ENCODE results near the gene MACROD2.

The MACROD2 gene

GRCh38 chr20:15637950-15638754, 1642.8 kb downstream of the MACROD2 start:
- Histone ChIP-seq H3K36me3 (ENCODE audit: control insufficient read depth in 2 of 2, insufficient read depth in 1 of 2, low read length in 2 of 2) (no peaks in the 10 kb centered on the region), H3K4me1 (ENCODE audit: control insufficient read depth, insufficient read depth, low read length) (no peaks in the 10 kb centered on the region), H3K4me3 (ENCODE audit: low read depth, low read length) (no peak overlapping the region), H3K9me3 (ENCODE audit: control insufficient read depth, insufficient read depth, low read depth, low read length) (no peaks in the 10 kb centered on the region), H3K27ac (ENCODE audit: extremely low read depth, low read depth, low read length) (no peak overlapping the region)
- ChIA-PET CTCF (interaction anchor here (0.7 kb wide), 1 partner anchor 680 kb away, joined by 3 read pairs; no protein-coding TSS in a partner anchor), POLR2A (no interaction called here)
- TF ChIP-seq ZNF19 (tag by site-specific recombination; IDR thresholded peaks at IDR 0.05; ENCODE audit: low read depth) (no peak), ZNF37A (tag by site-specific recombination; IDR thresholded peaks at IDR 0.05) (no peak), ZNF600 (tag by site-specific recombination; IDR thresholded peaks at IDR 0.05) (no peak), ZNF311 (tag by site-specific recombination; IDR thresholded peaks at IDR 0.05; ENCODE audit: borderline replicate concordance) (no peak), HOXC10 (CRISPR knock-in tag; IDR thresholded peaks at IDR 0.05) (no peak), ZNF677 (tag by site-specific recombination; IDR thresholded peaks at IDR 0.05) (no peak), ZNF610 (tag by site-specific recombination; IDR thresholded peaks at IDR 0.05; ENCODE audit: borderline replicate concordance) (no peak), ZNF184 (tag by site-specific recombination; IDR thresholded peaks at IDR 0.05) (no peak), ZNF274 (IDR thresholded peaks at IDR 0.05; ENCODE audit: low read length) (no peak), ZNF274 (tag by site-specific recombination; IDR thresholded peaks at IDR 0.05; ENCODE audit: borderline replicate concordance) (no peak), ZNF174 (tag by site-specific recombination; IDR thresholded peaks at IDR 0.05) (no peak), ZNF768 (tag by site-specific recombination; IDR thresholded peaks at IDR 0.05) (no peak), ZNF239 (tag by site-specific recombination; IDR thresholded peaks at IDR 0.05) (no peak), ZNF391 (tag by site-specific recombination; IDR thresholded peaks at IDR 0.05; ENCODE audit: borderline replicate concordance, low read depth) (no peak), HOXD13 (CRISPR knock-in tag; IDR thresholded peaks at IDR 0.05; ENCODE audit: borderline replicate concordance) (no peak), ZNF140 (tag by site-specific recombination; IDR thresholded peaks at IDR 0.05) (no peak)
- TF ChIP-seq, protein P1, sequence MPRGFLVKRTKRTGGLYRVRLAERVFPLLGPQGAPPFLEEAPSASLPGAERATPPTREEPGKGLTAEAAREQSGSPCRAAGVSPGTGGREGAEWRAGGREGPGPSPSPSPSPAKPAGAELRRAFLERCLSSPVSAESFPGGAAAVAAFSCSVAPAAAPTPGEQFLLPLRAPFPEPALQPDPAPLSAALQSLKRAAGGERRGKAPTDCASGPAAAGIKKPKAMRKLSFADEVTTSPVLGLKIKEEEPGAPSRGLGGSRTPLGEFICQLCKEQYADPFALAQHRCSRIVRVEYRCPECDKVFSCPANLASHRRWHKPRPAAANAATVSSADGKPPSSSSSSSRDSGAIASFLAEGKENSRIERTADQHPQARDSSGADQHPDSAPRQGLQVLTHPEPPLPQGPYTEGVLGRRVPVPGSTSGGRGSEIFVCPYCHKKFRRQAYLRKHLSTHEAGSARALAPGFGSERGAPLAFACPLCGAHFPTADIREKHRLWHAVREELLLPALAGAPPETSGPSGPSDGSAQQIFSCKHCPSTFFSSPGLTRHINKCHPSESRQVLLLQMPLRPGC (tag by site-specific recombination; IDR thresholded peaks at IDR 0.05) = no peak
- TF ChIP-seq, protein P2, sequence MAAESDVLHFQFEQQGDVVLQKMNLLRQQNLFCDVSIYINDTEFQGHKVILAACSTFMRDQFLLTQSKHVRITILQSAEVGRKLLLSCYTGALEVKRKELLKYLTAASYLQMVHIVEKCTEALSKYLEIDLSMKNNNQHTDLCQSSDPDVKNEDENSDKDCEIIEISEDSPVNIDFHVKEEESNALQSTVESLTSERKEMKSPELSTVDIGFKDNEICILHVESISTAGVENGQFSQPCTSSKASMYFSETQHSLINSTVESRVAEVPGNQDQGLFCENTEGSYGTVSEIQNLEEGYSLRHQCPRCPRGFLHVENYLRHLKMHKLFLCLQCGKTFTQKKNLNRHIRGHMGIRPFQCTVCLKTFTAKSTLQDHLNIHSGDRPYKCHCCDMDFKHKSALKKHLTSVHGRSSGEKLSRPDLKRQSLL (tag by site-specific recombination; IDR thresholded peaks at IDR 0.05) = no peak

DNA sequence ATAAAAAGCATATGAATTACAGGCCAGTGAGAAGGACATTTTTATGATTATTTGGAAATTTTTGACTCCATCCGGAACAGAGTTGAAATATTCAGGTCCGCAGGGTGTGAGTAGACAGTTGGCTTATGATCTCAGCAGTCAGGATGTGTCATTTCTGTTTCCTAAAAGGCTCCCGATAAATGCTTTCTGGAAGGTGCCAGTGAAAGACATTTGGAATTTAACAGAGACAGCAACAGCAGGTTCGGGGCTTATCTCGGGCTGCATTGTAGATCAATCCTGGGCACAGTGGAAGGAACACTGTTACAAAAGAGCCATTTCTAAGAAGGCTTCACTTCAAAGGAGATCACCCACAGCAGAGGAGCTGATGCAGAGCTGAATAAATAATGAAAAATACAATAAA, 1643.5 kb downstream of the MACROD2 start:
- Histone ChIP-seq H3K9me3 (ENCODE audit: control insufficient read depth, insufficient read depth, low read depth, low read length) (no peaks in the 10 kb centered on the region), H3K27ac (ENCODE audit: extremely low read depth, low read depth, low read length) (no peak overlapping the region), H3K36me3 (ENCODE audit: control insufficient read depth in 2 of 2, insufficient read depth in 1 of 2, low read length in 2 of 2) (no peaks in the 10 kb centered on the region), H3K4me1 (ENCODE audit: control insufficient read depth, insufficient read depth, low read length) (no peaks in the 10 kb centered on the region), H3K4me3 (ENCODE audit: low read depth, low read length) (no peak overlapping the region)
- POLR2A ChIA-PET = no interaction called here
- CTCF ChIA-PET = interaction anchor here (0.6 kb wide), 1 partner anchor 53 kb away, joined by 3 read pairs; no protein-coding TSS in a partner anchor
- TF ChIP-seq ZNF660 (tag by site-specific recombination; IDR thresholded peaks at IDR 0.05) = no peak
- no peak for TF ChIP-seq SP2 (tag by site-specific recombination; IDR thresholded peaks at IDR 0.05)
- TF ChIP-seq PRDM6 (tag by site-specific recombination; IDR thresholded peaks at IDR 0.05) = no peak
- no peak for TF ChIP-seq ZNF621 (tag by site-specific recombination; IDR thresholded peaks at IDR 0.05)
- TF ChIP-seq ZNF558 (tag by site-specific recombination; IDR thresholded peaks at IDR 0.05) = no peak
- no peak for TF ChIP-seq ZNF175 (tag by site-specific recombination; IDR thresholded peaks at IDR 0.05)
- no peak for TF ChIP-seq ZNF785 (tag by site-specific recombination; IDR thresholded peaks at IDR 0.05)
- TF ChIP-seq ZNF701 (tag by site-specific recombination; IDR thresholded peaks at IDR 0.05) = no peak
- no peak for TF ChIP-seq ZNF776 (tag by site-specific recombination; IDR thresholded peaks at IDR 0.05; ENCODE audit: borderline replicate concordance)
- no peak for TF ChIP-seq ZNF169 (tag by site-specific recombination; IDR thresholded peaks at IDR 0.05)
- no peak for TF ChIP-seq ZNF777 (tag by site-specific recombination; IDR thresholded peaks at IDR 0.05; ENCODE audit: borderline replicate concordance)
